Common myeloid progenitor, CD34-positive (primary cell): ENCODE data around the gene LEF1.

Experiments
- CTCF ChIA-PET: fragments of 350-600 bp; sonication (Branson Sonifier 250); formaldehyde crosslinking; loops from one replicate; lab custom pipeline; 2021; ENCODE audit warnings: antibody characterized with exemption; lab: Charles Lee
- POLR2A ChIA-PET: fragments of 350-600 bp; sonication (Branson Sonifier 250); formaldehyde crosslinking; loops from one replicate; lab custom pipeline; 2021; ENCODE audit warnings: antibody characterized with exemption; lab: Charles Lee
- DNase-seq, 3 donors: peaks; one replicate each; pipeline versions ENCODE4 v3.0.0 to v3.0.0-alpha.2; 2013
- H3K27ac ChIP-seq, 2 experiments: 1 replicate in 1 of 2; 2 replicates in 1 of 2; pipeline ENCODE4 v1.7.0; 2013; ENCODE audit warnings: inconsistent platforms in 2 of 2, low read length in 2 of 2, mild to moderate bottlenecking in 2 of 2, low read depth in 1 of 2, moderate library complexity in 1 of 2; ENCODE audit not compliant: severe bottlenecking in 2 of 2, insufficient read depth in 1 of 2, poor library complexity in 1 of 2
- H3K27me3 ChIP-seq, 5 experiments: replicated peaks in 2 of 5; 1 replicate in 3 of 5; 2 replicates in 2 of 5; pipeline versions ENCODE4 v1.6.1 to v1.7.0; 2013; ENCODE audit warnings: low read length in 4 of 5, mild to moderate bottlenecking in 2 of 5, moderate library complexity in 2 of 5, inconsistent platforms in 1 of 5; ENCODE audit not compliant: insufficient read depth in 5 of 5, control insufficient read depth in 4 of 5
- H3K36me3 ChIP-seq, 4 experiments: 1 replicate in 2 of 4; 2 replicates in 2 of 4; pipeline versions ENCODE4 v1.6.1 to v1.7.0; 2013; ENCODE audit warnings: low read length in 3 of 4, control low read depth in 1 of 4, mild to moderate bottlenecking in 1 of 4; ENCODE audit not compliant: control insufficient read depth in 4 of 4, insufficient read depth in 4 of 4
- H3K4me1 ChIP-seq, 4 experiments: 1 replicate in 3 of 4; 2 replicates in 1 of 4; pipeline versions ENCODE4 v1.6.1 to v1.7.1; 2013; ENCODE audit warnings: low read length in 3 of 4, mild to moderate bottlenecking in 3 of 4, control low read depth in 1 of 4, inconsistent platforms in 1 of 4, moderate library complexity in 1 of 4; ENCODE audit not compliant: control insufficient read depth in 4 of 4, insufficient read depth in 4 of 4; ENCODE audit errors: control extremely low read depth in 1 of 4
- H3K4me3 ChIP-seq, 7 experiments: 1 replicate in 4 of 7; 2 replicates in 3 of 7; pipeline versions ENCODE4 v1.5.1 to v1.7.0; 2013; ENCODE audit warnings: mild to moderate bottlenecking in 7 of 7, low read length in 6 of 7, moderate library complexity in 6 of 7, inconsistent platforms in 2 of 7, low read depth in 2 of 7, control low read depth in 1 of 7; ENCODE audit not compliant: insufficient read depth in 4 of 7, control insufficient read depth in 1 of 7; ENCODE audit errors: extremely low read depth in 1 of 7
- H3K9me3 ChIP-seq, 5 experiments: 1 replicate in 4 of 5; 2 replicates in 1 of 5; pipeline versions ENCODE4 v1.6.1 to v1.7.1; 2013; ENCODE audit warnings: low read length in 4 of 5, mild to moderate bottlenecking in 2 of 5, inconsistent platforms in 1 of 5, low read depth in 1 of 5, moderate library complexity in 1 of 5; ENCODE audit not compliant: control insufficient read depth in 4 of 5, insufficient read depth in 2 of 5; ENCODE audit errors: control extremely low read depth in 1 of 5
- WGBS: methylation state at CpG from one replicate; pipeline ENCODE4 v1.1.5; 2013; ENCODE audit not compliant: insufficient coverage; 5-methylcytosine and 5-hydroxymethylcytosine counted together

The LEF1 gene

GRCh38 chr4:108094131-108094530, 74.6 kb downstream of the LEF1 start:
- POLR2A ChIA-PET = interaction anchor here (0.6 kb wide), 1 partner anchor 21 kb away, joined by 3 read pairs; no protein-coding TSS in a partner anchor
- no peak for DNase-seq
- Histone ChIP-seq H3K9me3 (no peaks in the 10 kb centered on the region), H3K4me1 (no peaks in the 10 kb centered on the region), H3K27me3 (no peaks in the 10 kb centered on the region), H3K36me3 (no peaks in the 10 kb centered on the region), H3K4me3 (no peak overlapping the region), H3K27ac (no peak overlapping the region)
- CTCF ChIA-PET = interaction anchor here (0.9 to 1.5 kb wide), 3 partner anchors 9 to 81 kb away, joined by 3 read pairs; no protein-coding TSS in a partner anchor
- WGBS = 89% methylated on average over 1 of the region's 2 CpGs

GRCh38 chr4:108092288-108092687, 76.4 kb downstream of the LEF1 start:
- CTCF ChIA-PET = no interaction called here
- no peaks in the 10 kb centered on the region for H3K9me3 ChIP-seq
- WGBS = 71% methylated on average over 1 of the region's 2 CpGs
- no peak overlapping the region for H3K27ac ChIP-seq
- H3K4me1 ChIP-seq = no peaks in the 10 kb centered on the region
- no peaks in the 10 kb centered on the region for H3K36me3 ChIP-seq
- POLR2A ChIA-PET = no interaction called here
- H3K27me3 ChIP-seq = no peaks in the 10 kb centered on the region
- DNase-seq = no peak
- no peak overlapping the region for H3K4me3 ChIP-seq

GRCh38 chr4:108087293-108087967, 81.3 kb downstream of the LEF1 start:
- Histone ChIP-seq H3K36me3 (peaks cover 0 to 4% (median 0%) of the 10 kb centered on the region in 4 experiments), H3K4me1 (no peaks in the 10 kb centered on the region), H3K4me3 (no peak overlapping the region), H3K27ac (no peak overlapping the region), H3K9me3 (no peaks in the 10 kb centered on the region), H3K27me3 (no peaks in the 10 kb centered on the region)
- 100% methylated on average over 1 of the region's 6 CpGs for WGBS
- CTCF ChIA-PET = no interaction called here
- no peak for DNase-seq
- POLR2A ChIA-PET = no interaction called here

GRCh38 chr4:108081256-108081655, 87.5 kb downstream of the LEF1 start:
- Histone ChIP-seq H3K27me3 (peaks cover 0 to 9% (median 2%) of the 10 kb centered on the region in 5 experiments), H3K27ac (no peak overlapping the region), H3K4me1 (no peaks in the 10 kb centered on the region), H3K4me3 (no peak overlapping the region), H3K9me3 (no peaks in the 10 kb centered on the region), H3K36me3 (peaks cover 0 to 2% (median 1%) of the 10 kb centered on the region in 4 experiments)
- DNase-seq = no peak
- ChIA-PET CTCF (interaction anchor here (0.8 kb wide), 1 partner anchor 39 kb away, joined by 3 read pairs; no protein-coding TSS in a partner anchor), POLR2A (no interaction called here)
- WGBS = 99% methylated on average over 11 of the region's 16 CpGs

- no peak overlapping the region for H3K27ac ChIP-seq
- ChIA-PET POLR2A (no interaction called here), CTCF (interaction anchor here (0.8 kb wide), 1 partner anchor 40 kb away, joined by 3 read pairs; no protein-coding TSS in a partner anchor)
- peaks cover 0 to 2% (median 1%) of the 10 kb centered on the region in 4 experiments for H3K36me3 ChIP-seq
- H3K4me1 ChIP-seq = no peaks in the 10 kb centered on the region
- no peaks in the 10 kb centered on the region for H3K9me3 ChIP-seq
- no peak overlapping the region for H3K4me3 ChIP-seq
- WGBS = 99% methylated on average over 10 of the region's 10 CpGs
- DNase-seq = no peak
- H3K27me3 ChIP-seq = peaks cover 0 to 9% (median 2%) of the 10 kb centered on the region in 5 experiments
Observed at GRCh38 chr4:108080747-108081146, 88.0 kb downstream of the LEF1 start.

- Histone ChIP-seq H3K27ac (no peak overlapping the region), H3K27me3 (peaks cover 0 to 9% (median 2%) of the 10 kb centered on the region in 5 experiments), H3K9me3 (no peaks in the 10 kb centered on the region), H3K4me1 (no peaks in the 10 kb centered on the region), H3K36me3 (peaks cover 0 to 2% (median 1%) of the 10 kb centered on the region in 4 experiments), H3K4me3 (no peak overlapping the region)
- 0% methylated on average over 1 of the region's 5 CpGs for WGBS
- ChIA-PET CTCF (no interaction called here), POLR2A (no interaction called here)
- DNase-seq = no peak
Observed at GRCh38 chr4:108078024-108078733, 90.6 kb downstream of the LEF1 start.

- 88% methylated on average over 3 of the region's 4 CpGs for WGBS
- ChIA-PET POLR2A (no interaction called here), CTCF (interaction anchor here (1.1 kb wide), 1 partner anchor 11 kb away, joined by 3 read pairs; no protein-coding TSS in a partner anchor)
- peak in 2 of 3 donors; percentile 19 to 44 for DNase-seq
- peaks cover 0 to 5% (median 2%) of the 10 kb centered on the region in 4 experiments for H3K4me1 ChIP-seq
- no peak overlapping the region for H3K4me3 ChIP-seq
- H3K9me3 ChIP-seq = no peaks in the 10 kb centered on the region
- no peaks in the 10 kb centered on the region for H3K36me3 ChIP-seq
- no peak overlapping the region for H3K27ac ChIP-seq
- H3K27me3 ChIP-seq = peaks cover 0 to 12% (median 2%) of the 10 kb centered on the region in 5 experiments
Observed at GRCh38 chr4:108072300-108072699, 96.4 kb downstream of the LEF1 start.
